DMS53 treated with DMSO at 0.1 percent for 48 hours (cell line): Measurements from ENCODE around the gene IGLL1.
"Not testable (repeated sequence)": the region's sequence is repeated elsewhere in the genome, so short reads cannot be mapped to it uniquely, and the experiment has no call there.

ENCODE experiments used
- DNase-seq: peaks from one replicate; lab custom pipeline; 2025; ENCODE audit not compliant: unreplicated experiment; lab: John Stamatoyannopoulos, UW

IGLL1 gene

DNA sequence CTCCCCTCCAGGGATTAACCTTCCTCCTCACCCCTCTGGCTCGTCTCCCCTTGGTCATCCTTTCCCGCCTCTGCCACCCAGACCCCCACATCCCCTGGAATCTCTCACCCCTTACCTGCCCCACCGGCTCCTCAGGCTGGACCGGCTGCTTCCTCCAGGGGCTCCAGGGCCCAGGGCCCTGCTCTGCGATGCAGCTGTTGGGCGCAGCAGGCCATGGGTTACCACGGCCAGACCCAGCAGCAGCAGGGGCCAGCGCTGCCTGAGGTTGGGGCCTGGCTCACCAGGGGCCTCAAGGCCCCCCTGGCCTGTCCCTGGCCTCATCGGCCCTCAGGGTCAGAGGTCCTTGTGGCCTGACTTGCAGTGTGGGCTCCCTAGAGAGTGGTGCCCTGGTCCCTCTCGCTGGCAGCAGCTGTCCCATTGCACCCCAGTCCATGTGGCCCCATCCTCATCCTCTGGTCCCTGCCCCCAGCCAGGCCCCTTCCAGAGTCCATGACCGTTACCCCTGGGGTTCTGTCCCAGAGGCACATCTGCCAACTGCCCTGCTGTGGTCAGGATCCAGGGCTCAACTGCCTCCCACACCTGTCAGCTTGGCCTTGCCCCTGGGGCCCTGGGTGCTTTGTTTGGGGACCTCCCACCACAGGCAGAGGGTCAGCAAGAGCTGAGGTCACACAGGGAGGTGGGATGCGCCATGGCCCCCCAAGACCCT lies at the start of gene IGLL1:
TSS of gene IGLL1 (minus strand) at position 421 of the 706 bp plus-strand sequence. CDS start at position 321, 100 bp downstream.
- no peak for DNase-seq

DNA sequence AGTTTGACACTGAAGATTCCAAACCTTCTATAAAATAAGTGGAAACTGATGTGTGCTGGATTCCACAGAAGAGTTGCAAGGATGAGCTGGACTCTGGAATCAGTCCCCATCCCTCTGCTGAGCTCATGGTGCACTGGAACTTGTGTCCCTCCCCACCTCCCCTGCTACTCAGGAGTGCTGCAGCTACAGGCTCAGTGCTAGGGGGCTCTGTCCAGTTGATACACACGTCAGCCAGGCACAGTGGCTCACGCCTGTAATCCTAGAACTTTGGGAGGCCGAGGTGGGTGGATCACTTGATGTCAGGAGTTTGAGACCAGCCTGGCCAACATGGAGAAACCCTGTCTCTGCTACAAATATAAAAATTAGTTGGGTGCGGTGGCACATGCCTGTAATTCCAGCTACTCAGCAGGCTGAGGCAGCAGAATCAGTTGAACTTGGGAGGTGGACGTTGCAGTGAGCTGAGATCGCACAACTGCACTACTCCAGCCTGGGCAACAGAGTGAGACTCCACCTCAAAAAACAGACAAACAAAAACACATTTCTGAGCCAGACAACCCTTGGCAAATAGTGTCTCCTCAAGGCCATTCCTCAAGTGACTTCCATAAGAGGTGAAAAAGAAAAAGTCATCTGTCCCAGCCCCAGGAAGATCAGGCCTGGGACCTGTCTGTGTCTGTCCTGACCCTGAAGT lies 48.1 kb upstream of the IGLL1 start:
- not testable (repeated sequence) for DNase-seq

DNA sequence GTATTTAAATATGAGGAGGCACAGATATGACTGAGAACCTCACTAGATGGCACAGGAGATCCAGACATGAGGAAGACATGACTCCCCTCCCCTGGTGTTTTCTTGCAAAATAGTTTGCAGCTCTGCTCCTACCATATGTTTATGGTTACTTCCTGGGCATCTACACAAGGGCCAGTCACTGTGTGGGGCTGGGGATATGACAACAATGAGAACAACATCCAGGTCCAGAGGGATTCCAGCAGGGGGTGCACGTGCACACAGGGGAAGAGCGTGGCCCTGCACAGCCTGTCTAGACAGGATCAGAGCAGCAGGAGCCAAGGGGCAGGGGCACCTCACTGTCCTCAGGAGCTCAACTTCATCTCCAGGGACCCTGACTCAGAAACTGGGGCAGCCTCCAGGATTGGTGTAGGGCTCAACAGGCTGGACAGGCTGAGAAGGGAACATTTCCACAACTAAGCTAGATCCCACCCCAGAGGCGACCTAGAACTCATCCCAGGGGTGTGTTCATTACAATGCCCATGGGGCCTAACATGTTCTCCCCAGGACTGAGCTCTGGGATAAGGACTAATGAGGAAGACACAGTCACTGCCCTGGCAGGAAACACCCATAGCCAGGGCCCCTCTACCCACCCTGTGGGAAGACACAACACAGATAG lies 47.4 kb upstream of the IGLL1 start:
- not testable (repeated sequence) for DNase-seq

DNA sequence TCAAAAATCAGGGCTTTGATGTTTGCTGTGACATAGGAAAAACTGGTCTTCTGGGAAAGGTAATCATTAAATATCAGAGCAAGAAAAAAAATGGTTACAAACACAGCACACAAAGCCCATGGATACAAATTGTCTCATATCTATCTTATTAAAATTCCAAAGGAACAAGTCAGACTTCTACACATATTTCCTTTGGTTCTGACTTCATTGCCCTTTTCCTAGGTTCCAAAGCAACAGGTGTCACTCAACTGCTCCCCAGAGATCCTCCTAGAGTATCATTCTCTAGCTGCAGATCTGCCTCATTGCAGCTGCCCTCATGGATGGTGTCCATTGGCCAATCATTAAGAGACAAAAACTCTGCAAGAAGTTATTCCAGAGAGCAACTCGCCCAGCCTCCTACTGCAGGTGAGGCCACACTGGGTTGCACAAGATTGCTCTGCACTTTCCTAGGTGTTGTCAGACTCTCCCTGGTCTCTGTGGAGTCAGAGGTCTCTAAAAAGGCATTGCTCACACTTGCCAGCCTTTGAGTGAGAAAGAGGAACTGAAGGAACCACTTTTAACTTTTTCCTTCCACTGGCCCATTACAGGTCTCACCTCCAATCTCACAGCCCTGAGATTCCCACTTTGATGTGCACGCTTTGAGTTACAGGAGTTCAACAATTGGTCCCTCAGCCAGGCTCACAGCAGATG lies 46.3 kb upstream of the IGLL1 start:
- no peak for DNase-seq

DNA sequence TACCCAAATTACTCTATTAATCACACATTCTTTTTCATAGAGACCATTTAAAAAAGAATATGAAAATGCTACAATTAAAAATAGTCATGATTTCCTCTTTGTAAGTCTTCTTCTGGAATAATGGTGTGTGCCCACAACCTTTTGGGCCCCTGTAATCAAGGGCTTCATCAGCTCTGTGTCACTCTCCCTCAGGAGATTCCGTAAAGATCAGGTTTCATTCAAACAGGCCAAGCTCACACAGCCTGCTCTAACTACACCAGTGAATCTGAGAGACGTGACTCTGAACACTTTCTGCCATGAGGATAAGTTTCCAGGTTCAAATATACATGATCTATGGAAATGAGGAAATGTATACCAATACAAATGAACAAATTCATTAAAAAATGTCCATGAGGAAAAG lies 42.5 kb upstream of the IGLL1 start:
- DNase-seq, result no peak

DNA sequence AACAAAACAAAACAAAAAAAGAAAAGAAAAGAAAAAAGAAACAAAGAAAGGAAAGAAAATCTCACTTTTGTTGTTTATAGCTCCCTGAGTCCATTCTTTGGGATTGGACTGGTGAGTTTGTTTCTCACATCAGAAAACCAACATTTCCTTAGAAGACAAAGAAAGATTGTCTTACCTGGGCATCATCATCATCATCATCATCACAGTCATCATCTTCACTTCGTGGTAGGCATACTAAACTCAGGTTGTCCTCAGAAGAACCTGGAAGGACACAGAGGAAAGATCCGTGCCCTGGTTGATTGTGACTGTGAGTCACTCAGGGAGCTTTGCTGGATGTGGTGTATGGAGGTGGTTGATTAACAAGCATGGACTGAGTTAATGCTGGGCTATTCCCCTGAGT lies 41.8 kb upstream of the IGLL1 start:
- not testable (repeated sequence) for DNase-seq

DNA sequence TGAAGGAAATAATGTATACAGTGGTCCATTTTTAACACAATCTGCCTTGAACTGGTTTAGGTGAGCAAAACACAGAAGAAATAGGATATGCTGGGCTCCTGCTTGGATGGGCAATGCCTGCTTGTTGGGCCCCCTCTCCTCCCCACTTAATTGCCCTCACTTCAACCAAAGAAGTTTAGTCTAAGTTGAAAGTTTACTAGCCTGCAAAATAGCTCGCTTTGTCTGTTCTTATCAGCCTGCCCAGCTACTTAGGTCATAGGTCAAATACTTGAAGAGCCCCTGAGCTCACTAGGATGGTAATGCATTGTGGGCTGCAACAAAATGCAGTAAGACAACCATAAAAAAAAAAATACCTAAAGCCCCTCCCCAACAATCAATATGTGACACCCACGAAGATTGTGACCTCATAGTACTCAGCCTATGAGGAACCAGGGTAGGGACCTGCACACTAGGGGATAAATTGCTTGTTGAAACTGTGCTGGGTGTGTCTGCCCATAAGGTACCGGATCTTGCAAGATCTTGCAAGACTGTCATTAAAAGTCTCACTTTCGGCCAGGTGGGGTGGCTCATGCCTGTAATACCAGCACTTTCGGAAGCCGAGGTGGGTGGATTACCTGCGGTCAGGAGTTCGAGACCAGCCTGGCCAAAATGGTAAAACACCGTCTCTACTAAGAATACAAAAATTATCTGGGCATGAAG lies 41.1 kb upstream of the IGLL1 start:
- DNase-seq, result no peak

DNA sequence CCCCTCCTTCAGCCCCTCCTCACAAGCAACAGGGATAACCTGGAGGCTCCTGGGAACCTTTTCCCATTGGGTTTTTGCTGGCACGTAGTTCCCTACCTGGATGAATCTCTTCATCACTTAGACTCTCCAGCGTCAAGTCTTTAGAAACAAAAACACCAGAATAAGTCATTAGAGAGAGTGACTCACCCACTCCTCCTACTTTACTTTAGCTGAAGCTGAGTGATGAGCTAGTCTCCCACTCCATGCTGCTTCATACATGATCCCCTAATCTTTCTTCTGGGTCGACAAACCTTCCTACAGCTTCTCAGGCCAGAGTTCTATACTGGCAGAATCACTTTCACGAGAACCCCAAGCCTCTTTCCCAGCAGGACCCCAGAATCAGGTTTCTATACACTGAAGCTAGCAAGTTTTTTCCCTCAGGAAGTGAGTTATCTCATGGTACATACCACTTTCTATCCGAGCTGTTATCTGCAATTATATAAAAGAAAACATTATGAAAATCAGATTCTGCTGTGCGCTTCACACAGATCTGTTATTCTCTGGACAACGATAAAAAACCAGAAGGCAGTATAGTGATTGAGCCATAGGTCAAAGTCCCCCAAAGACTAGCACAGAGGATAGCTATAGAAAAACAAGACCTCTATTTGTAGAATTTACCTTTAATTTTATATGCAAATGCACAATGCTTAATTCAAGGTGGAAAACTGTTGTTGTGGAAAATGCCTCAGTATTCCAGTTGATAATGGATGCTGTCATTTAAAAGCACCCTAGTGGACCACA lies 33.3 kb upstream of the IGLL1 start:
- no peak for DNase-seq

DNA sequence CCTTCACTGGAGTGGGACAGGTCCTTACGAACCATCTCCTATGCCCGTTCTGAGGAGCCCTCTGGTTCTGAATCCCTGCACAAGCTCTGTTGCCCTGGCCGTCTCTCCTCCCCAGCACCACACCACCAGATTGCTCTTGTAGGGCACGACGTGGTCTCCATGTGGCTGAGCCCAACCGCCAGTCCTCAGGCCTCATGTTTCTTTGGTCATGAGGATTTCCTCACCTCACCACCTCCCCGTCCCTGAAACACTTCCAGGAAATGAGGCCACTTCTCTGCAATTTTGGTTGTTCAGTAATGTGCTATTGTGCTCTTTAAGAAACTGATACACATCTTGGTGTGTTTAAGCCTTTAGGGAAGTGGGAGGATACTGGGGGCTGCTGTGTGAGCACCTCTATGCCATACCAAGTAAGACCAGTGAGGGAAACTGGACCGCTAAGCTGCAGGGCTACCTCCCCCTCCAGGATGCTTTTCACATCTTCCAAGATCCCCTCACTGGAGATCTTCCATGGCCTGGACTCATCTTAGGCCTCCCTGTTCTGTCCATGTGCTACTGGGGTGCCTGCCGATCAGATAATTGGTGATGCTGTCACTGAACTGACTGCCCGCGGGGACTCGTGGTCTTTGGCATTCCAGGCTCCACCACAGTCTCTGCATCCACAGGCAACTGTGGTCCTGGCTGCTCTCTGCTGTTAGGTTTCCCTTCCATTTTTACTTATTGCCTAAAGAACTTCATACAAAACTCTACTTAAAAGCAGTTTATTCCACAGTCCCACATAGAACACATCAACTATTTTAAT lies 30.1 kb upstream of the IGLL1 start:
- no peak for DNase-seq

DNA sequence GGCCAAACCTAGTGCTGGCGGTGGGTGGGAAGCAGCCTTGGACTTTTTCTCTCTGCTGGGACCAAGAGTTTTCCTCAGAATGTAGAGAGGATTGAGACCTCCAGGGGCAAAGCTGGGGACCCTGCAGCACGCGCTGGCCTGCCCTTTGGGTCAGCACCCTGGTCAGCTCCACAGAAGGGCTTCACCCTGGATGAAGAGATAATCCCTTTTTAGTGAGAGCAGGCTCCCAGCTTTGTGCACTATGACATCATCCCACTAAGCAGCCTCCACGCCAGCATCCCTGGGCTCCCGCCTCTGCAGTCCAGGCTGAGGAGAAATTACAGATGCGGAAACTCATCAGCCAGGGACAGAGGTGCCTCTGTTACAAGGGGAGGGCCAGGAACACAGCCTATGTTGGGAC lies 28.5 kb upstream of the IGLL1 start:
- DNase-seq, result no peak

DNA sequence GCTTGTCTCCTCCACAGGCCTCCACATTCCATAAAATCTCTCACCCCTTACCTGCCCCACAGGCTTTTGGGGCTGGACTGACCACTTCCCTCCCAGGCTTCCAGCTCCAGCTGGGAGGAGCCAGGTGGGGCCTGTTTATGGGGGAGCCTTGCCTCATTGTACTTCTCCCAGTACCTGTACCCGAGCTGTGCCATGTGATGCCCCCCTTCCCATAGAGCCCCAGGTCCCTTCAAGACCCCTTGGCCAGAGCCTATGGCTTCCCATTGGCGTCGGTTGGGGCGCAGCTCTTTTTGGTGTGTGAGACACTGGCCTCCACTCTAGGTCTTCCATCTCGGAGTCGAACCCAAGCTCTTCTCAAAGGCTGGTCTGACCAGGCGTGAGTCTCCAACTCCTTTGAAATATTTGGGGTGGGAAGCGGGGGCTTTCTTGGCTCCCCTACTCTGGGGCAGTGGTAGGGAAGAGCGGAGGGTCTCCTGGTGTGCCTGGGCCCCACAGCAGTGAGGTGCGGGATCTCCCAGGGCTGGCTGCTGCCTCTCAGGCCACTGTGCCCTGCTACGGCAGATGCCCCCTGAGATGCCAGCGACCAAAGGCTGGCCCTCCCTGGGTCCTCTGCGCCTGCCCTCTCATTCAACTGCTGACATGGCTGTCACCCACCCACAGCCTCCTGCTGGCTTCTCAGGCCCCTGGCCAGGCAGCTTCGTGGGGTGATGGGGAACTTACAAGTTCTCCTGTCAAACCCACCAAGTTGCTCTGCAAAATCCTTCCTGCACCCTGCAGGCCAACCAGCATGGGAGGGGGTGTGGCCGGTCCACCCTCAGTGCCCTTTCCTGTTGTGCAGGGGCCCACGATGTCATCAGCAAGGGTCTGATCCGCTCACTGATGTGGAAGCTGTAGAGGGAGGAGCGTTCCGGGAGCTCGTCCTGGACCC lies 26.4 kb upstream of the IGLL1 start:
- DNase-seq, result no peak

DNA sequence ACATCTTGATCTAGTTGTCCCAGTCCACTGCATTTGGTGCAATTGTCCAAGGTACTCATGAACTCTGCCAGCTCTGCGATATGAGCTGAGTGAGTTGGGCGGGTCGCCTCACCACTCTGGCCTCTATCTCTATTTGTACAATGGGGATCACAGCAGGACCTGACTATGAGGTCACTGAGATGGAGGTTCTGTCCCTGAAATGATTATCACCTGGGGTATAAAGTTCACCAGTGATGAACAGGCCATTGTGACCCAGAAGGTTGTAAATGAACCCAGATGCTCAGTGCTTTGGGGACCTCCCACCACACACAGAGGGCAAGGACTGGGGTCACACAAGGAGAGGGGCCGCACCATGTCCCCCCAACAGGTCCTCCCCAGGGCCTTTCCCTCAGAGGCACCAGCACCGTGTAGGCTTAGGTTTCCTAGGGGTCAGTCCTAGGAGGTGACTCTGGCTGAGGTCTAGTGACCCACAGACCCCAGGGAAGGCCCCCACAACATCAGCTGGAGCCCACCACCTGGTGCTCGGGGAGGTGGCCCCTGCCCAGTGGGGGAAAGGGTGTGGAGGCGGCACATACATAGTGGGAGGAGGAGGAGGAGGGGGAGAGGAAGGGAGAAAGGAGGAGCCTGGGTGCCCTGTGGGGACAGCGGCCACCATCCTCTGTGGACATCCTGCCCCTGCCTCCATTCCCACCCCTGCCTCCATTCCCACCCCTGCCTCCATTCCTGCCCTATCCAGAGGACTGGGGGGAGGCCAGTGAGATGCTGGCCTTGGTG lies 25.0 kb upstream of the IGLL1 start:
- DNase-seq, result no peak

DNA sequence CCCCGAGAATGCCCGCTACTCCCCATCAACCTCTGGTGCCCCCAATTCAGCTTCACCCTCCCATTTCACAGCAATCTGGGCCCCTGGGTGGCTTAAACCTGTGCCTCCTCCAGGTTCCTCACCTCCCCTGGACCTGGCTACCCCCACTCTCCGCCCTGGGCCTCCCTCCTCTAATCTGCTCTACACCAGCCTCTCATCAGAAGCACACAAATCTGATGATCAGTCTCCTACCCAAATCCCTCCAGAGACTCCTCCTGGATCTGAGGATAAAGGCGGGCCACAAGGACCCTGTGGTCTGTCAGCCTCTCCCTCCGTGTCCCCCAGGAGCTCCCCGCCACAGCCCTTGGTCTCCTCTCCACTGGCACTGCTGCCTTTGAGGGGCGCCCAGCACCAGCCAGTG lies 23.2 kb upstream of the IGLL1 start:
- no peak for DNase-seq

DNA sequence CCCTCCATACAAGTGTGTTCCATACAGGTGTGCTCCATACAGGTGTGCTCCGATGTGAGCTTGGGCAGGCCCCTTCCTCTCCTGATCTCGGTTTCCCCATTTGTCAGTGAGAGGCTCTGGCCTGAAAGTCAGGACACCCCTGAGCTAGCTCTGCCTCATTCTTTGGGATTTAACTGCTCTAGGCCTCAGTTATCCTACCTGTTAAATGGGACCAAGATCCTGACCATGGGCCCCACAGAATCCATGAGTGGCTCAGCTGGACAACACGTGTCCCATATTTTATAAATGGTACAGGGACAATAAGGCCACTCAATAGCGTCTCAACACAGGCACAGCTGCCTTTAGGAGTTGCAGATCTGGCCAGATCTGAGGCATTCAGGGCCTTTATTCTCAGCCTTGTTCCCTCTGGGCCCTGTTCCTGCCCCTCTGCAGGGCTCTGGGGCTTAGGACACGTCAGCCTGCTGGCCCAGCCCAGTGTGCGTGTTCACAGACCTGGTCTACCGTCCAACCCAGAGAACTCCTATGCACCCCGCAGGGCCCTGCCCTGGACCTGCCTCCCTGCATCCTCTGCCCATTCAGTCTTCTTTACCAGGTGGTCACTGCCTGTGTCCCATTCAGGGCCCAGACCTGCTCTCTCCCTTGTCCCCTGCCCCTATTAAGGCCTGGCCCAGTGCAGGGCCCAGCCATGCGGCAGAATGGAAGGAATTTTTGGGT lies 18.9 kb upstream of the IGLL1 start:
- DNase-seq, result no peak

DNA sequence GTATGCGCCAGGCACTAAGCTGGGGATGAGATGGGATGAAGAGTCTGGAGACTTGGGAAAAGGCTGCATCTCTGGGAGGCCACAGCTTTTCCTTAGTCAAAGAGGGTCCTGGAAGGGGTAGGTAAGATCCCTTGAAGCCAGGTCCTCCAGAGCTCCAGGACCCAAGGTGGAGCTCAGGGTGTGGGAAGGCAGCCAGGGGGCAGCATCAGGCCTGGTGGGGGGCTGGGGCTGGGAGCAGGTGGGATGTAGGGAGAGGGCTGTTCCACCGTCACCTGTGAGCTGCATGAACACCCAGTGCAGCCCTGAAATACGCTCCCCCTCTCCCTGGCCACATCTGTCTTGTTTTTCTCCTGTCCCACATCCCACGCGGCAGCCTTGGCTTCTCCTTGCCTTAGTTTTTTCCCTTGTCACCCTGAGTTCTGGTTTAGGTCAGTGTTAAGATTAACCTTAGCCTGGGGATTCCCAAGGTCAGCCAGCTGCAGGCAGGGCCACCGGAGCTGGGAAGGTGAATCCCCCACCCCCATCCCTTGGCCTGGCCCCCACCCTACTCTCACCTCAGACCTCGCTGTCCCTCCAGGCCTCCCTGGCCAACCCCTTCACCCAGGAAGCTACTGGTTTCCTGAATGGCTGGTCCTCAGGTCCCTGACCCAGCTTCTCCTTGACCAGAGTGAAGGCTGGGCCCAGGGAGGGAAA lies 17.6 kb upstream of the IGLL1 start:
- DNase-seq, result not testable (repeated sequence)

DNA sequence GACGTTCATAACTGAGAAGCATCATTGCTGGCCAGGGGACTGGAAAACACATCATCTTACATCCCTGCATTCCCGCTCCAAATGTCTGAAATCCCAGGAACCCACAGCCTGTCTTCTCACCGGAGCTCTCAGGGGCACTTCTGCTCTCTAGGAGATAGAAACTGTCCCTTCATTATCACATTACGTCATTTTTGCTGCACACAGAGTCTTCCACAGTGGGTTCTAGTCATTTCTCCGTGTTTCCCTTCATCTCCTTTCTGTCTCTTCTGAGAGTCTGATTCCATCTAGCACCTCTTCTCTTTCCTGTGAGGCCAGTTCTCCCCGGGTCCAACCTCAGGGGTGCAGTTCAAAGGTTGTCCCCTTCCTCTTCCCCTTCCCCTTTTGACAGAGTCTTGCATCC lies 15.8 kb upstream of the IGLL1 start:
- not testable (repeated sequence) for DNase-seq
